GM23248 (cell line): ENCODE data around the gene ASS1.

ENCODE experiments used
- EZH2 ChIP-seq: fragments of 200-600 bp; sonication (generic); IDR thresholded peaks from 2 replicates; pipeline ENCODE4 v1.6.1; 2018; ENCODE audit warnings: antibody characterized with exemption, mild to moderate bottlenecking; ENCODE audit not compliant: insufficient read depth, poor library complexity, severe bottlenecking
- EZH2phosphoT487 ChIP-seq: fragments of 200-600 bp; sonication (generic); IDR thresholded peaks from 2 replicates; pipeline ENCODE4 v1.6.1; 2018; ENCODE audit warnings: antibody characterized with exemption, moderate library complexity, mild to moderate bottlenecking, low read depth; ENCODE audit not compliant: insufficient read depth

- no peak for TF ChIP-seq EZH2
- TF ChIP-seq EZH2phosphoT487, result no peak
Measured at GRCh38 chr9:130414081-130414731, 30.6 kb upstream of the ASS1 start.
